ENCODE measurements around the gene ZBTB40.

DNA sequence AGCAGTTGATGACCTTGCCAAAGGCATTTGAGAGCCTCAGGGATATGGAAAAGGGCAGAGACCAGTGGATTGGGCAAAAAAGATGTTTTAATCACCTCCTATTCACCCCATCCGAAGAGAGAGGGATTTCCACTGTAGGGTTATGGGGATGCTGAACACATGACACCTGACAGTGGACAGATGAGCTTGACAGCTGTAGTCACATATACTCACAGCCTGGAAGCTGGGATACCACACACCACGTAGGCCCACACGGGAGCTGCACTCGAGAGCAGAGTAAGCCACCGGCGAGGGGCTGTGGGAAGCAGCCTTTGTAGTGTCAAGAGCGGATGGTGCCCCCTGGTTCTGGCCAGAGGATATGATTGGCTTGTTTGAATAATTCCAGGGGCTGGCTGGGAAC is 20.0 kb downstream of the ZBTB40 start:
- TF ChIP-seq, protein P1, sequence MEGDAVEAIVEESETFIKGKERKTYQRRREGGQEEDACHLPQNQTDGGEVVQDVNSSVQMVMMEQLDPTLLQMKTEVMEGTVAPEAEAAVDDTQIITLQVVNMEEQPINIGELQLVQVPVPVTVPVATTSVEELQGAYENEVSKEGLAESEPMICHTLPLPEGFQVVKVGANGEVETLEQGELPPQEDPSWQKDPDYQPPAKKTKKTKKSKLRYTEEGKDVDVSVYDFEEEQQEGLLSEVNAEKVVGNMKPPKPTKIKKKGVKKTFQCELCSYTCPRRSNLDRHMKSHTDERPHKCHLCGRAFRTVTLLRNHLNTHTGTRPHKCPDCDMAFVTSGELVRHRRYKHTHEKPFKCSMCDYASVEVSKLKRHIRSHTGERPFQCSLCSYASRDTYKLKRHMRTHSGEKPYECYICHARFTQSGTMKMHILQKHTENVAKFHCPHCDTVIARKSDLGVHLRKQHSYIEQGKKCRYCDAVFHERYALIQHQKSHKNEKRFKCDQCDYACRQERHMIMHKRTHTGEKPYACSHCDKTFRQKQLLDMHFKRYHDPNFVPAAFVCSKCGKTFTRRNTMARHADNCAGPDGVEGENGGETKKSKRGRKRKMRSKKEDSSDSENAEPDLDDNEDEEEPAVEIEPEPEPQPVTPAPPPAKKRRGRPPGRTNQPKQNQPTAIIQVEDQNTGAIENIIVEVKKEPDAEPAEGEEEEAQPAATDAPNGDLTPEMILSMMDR (IDR thresholded peaks at IDR 0.05), result no peak
- TF ChIP-seq, protein P2, sequence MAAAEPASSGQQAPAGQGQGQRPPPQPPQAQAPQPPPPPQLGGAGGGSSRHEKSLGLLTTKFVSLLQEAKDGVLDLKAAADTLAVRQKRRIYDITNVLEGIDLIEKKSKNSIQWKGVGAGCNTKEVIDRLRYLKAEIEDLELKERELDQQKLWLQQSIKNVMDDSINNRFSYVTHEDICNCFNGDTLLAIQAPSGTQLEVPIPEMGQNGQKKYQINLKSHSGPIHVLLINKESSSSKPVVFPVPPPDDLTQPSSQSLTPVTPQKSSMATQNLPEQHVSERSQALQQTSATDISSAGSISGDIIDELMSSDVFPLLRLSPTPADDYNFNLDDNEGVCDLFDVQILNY (CRISPR knock-in tag; IDR thresholded peaks at IDR 0.05), result no peak
- TF ChIP-seq MYBL2 (CRISPR knock-in tag; IDR thresholded peaks at IDR 0.05) (no peak), AFF4 (CRISPR knock-in tag; IDR thresholded peaks at IDR 0.05; ENCODE audit: borderline replicate concordance) (no peak), FOXP1 (CRISPR knock-in tag; IDR thresholded peaks at IDR 0.05; ENCODE audit: borderline replicate concordance) (no peak)
